Medulla oblongata (tissue), 1 donor: ENCODE results near the gene CUBN.

ENCODE experiments used
- DNase-seq: peaks from one replicate; pipeline ENCODE4 v3.0.0-alpha.2; 2015; ENCODE audit errors: extremely low spot score

CUBN gene

DNA sequence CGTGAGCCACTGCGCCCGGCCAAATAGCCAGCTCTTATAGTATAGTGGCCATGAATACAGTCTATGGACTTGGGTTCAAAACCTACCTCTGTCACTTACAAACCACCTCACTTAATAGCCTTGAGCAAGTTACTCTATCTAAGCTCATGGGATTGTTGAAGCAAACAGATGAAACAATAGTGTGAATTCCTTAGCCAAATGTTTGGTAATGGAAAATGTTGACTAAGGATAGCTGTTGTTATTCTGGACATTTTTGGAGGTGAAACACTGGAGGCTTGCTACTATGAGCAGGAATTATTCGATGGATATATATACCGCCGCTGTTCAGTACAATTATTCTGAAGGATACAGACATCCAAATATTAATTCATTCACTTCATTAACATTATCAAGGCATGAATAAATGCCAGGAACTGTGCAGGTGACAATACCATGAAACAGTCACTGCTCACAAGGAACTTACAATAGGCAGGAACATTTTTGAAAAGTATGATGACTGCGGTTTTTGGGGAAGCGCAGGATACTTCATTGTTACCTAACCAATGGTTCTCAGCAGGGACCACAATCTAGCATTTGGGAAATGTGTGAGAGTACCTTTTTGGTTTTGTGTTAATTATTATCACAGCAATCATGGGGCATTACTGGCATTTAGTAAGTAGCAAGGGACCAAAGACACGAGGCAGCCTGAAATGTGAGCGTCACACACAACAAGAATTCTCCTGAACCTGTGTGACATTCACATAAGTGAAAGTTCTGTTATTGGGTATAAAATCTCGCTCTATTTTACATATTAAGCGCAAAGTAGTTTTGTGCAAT lies 55.7 kb downstream of the CUBN start:
- DNase-seq: no peak

DNA sequence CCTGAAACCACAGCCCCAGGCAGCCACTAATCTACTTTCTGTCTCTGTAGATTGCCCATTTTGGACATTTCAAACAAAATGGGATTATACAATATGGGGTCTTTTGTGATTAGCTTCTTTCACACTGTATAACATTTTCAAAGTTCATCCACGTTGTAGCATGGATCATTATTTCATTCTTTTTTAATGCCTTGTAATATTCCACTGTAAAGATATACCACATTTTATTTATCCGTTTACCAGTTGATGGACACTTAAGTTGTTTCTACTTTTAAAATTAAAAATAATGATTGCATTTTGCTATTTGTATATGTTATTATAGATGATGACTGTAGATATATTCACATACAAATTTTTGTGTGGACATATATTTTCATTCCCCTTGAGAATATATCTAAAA lies 60.7 kb downstream of the CUBN start:
- no peak for DNase-seq

DNA sequence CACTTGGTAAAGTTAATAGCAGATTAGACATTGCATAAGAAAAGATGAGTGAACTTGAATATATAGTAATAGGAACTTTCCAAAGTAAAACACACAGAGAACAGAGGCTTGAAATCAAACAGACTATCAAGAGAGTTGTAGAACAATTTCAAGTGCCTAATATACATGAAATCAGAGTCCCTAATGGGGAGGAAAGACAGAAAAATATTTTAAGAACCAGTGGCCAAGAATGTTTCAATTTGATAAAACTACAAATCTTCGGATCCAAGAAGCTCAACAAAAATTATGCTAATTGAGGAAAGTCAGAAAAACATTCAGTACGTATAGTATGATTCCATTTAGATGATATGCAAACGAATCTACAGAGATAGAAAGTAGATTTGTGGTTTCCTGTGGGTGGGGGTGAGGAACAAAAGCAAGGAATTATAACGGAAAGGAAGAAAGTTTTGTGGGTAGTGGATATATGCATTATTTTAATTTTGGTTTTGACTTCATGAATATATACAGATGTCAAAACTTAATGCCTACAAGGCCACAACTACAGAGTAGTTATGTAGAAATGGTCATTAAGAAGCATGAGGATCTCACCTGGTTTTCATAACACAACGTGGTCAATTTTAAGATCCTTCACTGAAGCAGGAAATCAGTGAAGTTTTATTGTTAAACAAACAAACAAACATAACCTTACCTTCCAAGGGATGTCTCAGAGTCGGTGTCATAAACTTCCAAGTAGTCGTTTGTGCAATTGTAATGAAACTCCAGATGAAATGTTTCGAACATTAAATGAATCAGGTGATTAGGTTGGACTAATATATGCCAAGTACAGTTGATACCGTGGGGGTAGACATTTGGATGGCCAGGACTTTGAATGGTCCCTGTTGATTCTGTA lies 62.0 kb downstream of the CUBN start:
- DNase-seq: no peak

DNA sequence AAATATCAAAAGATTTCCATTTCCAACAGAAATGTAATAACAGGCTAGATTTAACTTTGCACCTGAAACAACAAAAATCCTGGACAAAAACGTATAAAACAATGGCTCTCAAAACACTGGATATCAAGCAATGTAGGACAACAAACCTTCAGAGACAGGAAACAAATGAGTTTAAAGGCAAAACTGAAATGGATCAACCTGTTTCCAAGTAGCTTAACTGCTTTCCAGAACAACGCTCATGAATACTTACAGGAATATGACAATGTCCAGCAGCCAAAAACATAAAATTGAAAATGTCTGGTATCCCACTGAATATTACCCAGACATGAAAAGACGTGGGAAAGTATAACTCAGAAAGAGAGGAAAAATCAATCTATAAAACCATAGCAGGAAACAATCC lies 62.8 kb downstream of the CUBN start:
- no peak for DNase-seq

DNA sequence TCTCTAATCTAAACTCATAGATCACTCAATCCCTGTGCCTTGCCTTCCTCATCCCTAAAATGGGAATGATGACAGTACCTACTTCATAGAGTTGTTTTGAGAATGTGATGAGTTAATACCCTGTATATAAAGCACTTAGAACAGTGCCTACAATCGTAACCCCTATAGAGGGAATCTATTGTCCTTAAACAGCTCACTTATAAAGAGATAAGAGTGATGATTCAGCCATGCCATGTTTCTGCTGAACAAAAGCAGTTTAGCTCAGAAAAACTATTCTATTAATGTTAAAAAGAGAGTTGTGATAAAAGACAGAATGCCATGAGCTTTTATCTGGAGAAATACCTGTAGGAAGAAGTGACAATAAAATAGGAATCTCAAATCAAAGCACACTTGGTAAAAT lies 63.6 kb downstream of the CUBN start:
- DNase-seq: no peak

DNA sequence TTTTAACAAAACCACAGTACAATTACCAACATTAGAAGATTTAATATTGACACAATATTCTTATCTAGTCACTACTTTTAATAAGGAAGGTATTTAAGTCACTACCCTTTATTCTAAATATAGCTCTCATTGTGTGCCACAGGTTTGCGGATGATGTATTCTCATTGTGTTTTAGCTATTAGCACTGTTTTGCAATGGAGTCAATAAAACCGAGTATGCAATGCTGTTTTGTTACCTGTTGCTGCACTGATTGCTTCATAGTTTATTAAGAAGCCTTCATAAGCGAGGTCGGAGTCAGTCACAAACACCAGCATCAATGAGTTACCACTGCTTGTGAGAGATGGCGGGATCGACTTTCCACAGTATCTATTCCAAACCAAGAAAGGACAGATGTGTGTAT lies 64.3 kb downstream of the CUBN start:
- DNase-seq: no peak

DNA sequence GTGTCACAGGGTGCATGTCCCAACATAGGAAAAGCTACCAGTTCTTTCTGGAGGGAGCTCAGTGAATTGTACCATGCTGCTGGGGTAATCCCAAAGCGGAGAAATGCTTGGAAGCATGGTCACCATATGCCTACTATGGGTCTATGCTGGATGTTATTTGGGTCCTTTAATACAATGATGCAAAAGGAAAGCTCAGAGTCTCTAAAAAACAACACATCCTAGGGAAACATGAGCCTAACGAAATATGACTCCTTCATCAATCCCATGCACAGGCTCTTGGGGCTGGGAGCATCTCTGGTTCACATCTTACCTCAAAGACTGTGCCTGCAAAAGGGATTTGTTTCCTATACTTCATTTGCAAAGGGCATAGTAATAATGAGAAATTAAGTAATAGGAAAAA lies 65.2 kb downstream of the CUBN start:
- no peak for DNase-seq

DNA sequence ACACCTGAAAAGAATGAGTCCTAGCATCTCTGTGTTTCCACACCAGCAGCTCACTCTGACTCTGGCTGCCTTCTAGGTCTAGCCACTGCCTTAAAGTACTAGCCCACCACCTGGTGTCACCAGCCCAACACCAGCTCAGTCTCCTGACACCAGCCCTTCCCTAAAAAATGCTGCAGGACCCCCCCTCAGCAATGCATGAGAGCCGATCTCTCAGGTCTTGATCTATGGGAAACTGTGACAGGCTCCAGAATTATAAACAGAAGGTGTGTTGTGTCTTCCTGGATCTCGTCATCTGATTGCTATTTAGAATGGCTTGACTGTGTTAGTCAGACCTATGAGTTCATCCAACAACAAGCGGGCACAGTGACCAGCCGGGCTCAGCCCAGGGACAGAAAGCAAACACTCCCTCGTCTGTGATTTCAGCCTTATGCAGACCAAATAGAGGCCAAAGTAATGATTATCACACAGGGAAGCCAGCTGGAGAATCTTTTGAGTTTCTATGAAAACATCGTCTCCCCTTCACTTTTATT lies 66.6 kb downstream of the CUBN start:
- DNase-seq: no peak

DNA sequence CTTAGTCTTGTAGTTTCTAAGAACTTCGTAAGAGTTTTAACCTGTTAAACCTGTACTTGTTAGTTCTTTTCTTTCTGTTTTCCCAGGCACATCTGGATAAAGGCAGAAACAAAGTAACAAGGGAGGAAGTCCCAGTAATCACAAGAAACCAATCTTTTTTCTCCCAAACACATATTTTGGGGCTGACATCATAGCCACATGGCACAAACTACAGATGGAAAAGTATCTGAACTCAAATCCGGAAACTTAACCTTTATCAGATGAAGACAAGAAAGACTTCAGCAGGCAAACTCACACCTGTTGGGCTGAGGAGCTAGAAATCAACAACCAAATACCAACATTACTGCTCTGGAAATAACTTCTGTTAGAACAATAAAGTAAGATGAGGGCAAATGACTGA lies 67.1 kb downstream of the CUBN start:
- no peak for DNase-seq

DNA sequence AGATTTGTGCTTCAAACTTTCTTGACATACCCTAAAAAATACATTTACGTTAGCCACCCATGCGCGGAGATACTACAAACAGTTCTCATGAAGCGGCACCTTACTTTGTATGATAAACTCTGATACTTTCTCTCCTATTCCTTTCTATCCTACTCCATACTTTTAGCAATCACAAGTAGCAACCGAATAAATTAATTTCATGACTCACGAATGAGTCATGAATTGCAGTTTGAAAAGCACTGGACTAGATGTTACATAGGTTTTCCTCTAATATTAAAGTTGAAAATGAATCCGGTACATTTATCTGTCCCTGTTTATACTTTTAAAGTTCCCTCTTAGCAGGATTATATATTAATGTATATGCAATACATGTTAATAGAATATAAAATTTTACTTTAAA lies 67.6 kb downstream of the CUBN start:
- no peak for DNase-seq

DNA sequence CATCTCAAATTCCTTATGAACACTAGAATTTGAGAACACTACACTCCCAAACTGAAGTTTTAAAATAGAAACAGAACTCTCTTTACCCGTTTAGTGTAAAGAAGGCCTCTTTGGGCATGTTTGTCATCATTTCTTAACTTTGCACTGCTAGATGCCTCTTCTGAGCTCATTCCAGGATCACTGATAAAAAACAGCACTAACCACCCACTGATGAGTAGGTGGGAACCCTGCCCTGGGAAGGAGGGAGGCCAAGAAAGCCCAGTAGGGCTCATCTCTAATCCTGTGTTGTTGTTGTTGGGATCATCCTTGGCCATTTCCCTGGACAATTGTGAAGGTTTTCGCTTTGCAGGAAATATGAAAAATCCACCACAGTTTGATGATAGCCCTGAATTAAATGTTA lies 68.2 kb downstream of the CUBN start:
- DNase-seq: no peak

DNA sequence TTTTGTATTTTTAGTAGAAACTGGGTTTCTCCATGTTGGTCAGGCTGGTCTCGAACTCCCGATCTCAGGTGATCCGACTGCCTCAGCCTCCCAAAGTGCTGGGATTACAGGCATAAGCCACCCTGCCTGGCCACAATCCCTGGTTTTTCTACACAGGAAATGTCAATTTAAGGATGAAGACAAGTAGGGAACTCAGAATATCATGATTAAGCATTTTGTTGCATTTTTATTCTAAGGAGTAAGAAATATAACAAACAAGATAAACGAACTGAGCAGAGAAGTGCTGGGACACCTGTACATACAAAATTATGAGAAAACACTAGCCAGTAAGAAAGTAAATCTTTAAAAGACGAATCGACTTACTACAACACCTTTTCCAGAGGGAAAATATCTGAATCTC lies 69.3 kb downstream of the CUBN start:
- DNase-seq: no peak

DNA sequence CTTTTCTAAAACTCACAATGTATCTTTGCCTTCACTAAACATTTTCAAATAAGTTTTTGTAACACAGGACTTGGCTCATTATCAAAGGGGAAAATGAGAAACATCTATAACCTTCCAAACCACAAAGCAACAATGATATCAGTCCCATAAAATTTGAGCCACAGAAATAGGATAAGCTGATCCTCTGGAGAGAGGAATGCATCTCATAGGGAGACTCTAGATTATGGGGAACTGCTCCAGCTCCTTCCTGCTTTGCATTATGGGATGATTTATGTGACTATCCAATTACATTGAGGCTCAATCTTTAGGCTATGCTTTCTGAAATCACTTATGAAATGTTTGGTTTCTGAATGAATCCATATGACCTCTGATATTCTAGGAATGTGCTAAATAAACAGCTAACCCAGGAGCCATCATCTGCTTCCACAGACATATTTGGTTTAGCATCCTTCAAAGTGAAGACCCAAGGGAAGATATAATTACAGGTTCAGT lies 70.4 kb downstream of the CUBN start:
- no peak for DNase-seq

DNA sequence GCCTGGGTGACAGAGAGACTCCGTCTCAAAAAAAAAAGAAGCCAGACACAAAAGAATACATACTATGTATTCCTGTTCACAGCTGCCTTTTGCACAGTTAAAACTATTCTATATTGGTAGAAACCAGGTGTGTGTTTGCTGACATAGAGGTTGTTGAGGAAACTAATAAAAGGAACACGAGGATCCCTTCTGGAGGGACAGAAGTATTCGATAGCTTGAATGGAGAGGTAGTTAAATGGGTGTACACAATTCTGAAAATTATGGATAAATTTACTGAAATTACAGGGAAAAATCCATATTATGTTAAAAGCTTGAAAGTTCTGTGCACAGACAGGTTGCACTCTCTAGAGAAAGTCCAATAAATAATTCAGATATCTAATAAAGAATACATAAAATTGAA lies 71.5 kb downstream of the CUBN start:
- DNase-seq: no peak

DNA sequence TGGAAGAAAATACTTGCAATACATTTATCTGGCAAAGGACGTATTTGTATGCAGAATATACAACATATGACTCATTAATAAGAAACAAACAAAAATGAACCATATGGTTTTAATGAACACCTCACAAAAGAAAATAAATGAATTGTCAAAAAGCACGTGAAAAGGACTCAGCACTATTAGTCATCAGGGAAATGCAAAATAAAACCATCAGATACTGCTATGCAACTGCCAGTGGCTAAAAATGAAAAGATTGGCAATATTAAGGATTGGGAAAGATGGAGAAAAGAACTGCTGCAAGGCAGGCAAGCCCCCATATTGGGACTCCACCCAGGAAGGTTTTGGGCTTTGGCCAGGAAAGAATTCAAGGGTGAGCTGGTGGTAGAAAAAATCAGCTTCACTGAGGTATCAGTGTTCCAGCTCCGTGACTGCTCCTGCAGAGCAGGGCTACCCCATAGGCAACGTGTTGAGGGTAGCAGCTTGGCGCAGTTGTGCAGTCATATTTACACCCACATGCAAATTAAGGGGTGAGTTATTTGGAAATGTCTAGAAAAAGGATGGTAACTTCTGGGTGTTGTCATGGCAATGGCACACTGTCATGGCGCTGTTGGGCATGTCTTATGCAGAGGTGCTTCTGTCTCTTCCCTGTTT lies 72.7 kb downstream of the CUBN start:
- no peak for DNase-seq

DNA sequence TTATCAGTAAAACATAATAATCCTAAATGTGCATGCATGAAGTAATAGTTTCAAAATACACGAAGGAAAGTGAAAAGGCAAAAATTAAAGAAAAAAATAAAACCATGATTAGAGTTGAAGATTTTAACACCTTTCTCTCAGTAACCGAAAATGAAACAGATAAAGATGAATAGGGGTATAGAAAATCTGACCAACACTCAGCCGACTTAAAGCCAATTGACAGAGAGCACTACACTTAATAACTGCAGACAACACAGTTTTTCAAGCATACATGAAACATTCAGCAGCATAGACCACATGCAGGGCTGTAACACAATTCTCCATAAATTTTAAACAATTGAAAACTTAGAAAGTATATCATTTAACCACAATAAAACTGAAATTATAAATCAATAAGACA lies 76.1 kb downstream of the CUBN start:
- no peak for DNase-seq

DNA sequence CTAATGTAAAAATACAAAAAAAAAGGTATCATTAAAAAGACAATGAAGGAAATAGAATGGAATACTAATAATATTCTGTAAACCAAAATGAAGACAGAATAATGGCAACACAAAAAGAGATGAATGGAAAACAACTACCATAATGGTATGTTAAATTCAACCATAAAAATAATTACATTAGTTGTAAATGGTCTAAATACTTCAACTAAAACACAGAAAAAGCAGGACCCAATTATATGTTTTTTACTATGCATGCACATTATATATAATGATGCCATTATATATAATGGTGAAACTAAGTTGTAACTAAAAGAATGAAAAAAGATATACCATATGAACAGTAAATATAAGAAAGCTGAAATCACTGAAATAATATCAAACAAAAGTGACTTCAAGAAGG lies 76.5 kb downstream of the CUBN start:
- no peak for DNase-seq

DNA sequence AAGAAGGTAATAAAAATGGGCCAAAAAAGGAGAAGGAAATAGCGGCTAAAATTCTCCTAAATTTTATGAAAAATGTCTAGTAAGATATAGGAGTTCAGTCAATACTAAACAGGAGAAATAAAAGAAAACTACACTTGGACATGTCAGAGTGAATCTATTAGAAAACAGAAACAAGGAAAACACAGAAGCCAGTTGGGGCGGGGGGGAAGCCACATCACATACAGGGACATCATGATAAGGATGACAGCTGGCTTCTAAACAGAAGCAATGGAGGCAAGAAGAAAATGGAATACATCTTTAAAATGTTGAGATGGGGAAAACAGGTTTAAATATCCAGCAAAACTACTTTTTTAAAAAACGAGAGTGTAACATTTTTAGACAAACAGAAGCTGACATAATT lies 77.8 kb downstream of the CUBN start:
- no peak for DNase-seq

DNA sequence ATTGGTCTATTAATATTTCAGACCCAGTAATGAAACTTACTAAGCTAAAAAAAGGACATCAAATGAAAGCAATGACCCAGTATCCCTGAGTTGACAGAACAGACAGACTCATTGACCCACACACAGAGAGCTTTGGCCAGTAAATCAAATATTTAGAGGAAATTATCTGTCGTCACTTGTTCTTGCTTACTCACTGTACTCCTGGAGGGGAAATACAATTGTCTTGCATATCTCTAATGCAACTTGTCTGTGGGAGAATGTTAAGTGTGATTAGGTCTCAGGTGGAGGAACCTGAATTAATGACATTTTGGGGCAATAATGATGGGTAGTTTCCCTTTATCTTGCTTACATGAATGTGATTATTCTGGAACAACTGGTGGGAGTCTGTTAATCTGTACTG lies 80.4 kb downstream of the CUBN start:
- no peak for DNase-seq

DNA sequence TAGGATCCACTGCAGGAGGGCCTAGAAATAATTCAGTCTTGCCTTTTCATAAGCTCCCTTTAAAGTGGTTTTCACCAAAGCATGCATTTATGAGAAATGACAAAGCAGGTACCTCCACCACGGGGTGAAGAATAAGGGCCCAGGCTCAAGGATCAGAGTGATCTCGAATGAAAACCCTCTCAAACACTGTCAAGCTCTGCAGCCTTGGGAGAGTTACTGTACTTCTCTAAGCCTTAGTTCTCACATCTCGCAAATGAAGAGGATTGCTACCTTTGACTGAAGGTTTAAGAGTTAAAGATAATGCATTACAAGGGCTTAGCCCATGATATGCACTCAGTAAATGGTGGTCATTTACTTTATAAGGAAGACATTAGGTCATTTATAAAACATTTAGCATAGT lies 81.7 kb downstream of the CUBN start:
- DNase-seq: no peak

DNA sequence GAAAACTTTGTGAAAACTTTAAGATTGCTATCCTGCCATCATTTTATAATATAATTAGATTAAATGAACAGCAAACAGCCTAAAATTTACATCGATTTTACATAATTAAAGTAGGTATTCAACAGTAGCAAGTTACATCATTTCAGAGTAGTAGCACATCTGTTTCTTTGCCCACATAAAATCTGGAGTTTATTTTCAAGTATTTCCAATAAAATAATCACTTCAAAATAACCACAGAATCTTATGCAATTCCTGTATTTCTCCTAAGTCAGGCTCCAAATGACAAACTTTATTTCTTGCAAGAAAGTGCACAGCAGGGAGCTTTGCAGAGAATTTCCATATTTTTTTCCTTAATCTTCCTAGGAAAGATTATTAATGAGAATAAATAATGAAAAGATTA lies 82.6 kb downstream of the CUBN start:
- no peak for DNase-seq

DNA sequence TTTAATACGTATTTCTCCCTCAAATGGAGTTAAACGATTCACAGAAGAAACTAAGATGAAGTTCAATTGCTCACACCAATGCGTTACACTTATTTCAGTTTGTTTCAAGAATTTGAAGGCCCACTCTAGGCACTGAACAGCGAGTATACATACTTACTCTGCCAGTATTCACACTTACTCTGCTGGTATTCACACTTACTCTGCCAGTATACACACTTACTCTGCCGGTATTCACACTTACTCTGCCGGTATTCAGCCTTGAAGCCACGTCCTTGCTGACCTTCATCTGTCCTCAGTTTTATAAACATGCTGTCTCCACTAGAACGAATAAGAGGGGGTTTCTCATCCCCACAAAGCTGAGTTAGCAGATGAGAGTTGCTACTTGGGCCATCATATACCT lies 86.0 kb downstream of the CUBN start:
- DNase-seq: no peak
